Activated naive CD4-positive, alpha-beta T cell treated with anti-CD3 and anti-CD28 coated beads, Interleukin-2, amount 50 U/mL, for 16 hours (primary cell): ENCODE results near the gene PNPLA6.

Source experiments
- DNase-seq: peaks from one replicate; pipeline ENCODE4 v3.0.0-alpha.2; 2020

Gene PNPLA6

DNA sequence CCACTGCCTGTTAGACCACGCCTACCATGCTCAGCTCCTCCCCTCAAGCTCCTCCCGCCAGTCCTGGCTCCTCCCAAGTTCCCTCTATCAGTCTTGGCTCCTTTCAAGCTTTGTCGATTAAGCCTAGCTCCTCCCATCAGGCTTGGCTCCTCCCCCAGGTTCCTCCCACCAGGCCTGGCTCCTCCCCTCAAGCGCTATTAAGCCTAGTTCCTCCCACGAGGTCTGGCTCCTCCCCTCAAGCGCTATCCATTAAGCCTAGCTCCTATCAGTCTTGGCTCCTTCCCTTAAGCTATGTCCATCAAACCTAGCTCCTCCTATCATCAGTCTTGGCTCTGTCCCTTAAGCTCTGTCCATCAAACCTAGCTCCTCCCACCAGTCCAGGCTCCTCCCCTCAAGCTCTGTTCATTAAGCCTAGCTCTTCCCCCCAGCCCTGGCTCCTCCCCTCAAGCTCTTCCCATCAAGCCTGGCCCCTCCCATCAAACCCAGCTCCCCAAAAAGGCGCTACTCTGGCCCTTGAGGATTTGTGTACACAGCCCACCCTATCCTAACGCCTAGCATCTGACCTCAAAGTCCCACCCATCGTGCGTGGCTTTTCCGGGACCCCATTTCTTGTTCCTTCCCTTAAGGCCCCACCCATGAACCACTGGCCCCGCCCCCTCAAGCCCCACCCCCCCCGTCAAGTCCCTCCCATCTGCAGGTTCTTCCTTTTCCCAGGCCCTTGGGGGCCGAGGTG is 70.1 kb downstream of the PNPLA6 start:
- no peak for DNase-seq

DNA sequence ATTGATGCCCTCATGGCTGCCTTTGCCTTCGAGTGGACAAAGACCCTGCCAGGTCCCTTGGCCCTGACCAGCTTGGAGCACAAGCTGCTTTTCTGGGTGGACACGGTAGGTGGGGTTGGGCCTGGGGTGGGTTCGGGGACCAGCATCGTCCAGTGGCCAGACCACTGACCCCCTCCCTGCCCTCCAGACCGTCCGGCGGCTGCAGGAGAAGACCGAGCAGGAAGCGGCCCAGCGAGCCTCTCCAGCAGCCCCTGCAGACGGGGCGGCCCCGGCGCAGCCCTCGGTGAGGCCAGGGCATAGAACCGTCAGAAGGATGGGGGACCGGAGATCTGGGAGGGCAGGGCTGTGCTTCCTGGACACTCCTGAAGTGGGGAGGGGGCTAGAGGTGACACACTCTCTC is 70.8 kb downstream of the PNPLA6 start:
- DNase-seq, result no peak

DNA sequence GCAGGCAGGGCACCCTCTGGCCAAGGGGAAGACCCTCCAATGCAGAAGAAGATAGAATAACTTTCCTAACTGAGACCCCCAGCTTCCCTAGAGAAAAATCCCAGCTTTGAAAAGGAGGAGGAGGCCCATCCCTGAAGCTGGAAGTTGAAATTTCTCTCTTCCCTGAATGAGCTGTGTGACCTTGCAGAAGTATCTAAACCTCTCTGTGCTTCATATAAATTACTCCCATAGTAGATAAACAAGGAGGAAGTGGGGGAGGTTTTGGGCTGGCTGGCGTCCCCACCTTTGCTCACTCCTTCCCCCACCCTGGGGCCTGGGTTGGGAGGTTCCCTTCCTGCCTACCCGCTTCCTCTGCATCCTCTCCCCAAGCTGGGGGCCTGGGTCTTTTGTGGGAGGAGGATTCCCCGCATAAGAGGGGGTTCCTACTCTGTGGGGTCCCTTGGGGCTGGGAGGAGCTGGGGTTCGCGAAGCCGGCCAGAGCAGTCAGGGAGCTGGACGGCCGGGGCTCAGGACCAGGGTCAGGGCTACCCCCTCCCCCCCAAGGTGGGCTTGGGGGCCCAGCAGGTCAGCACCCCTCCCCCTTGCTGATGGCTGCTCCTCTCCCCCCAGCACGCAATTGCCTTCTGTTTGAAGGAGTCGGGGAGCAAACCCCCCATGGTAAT is 71.8 kb downstream of the PNPLA6 start:
- DNase-seq, result no peak

DNA sequence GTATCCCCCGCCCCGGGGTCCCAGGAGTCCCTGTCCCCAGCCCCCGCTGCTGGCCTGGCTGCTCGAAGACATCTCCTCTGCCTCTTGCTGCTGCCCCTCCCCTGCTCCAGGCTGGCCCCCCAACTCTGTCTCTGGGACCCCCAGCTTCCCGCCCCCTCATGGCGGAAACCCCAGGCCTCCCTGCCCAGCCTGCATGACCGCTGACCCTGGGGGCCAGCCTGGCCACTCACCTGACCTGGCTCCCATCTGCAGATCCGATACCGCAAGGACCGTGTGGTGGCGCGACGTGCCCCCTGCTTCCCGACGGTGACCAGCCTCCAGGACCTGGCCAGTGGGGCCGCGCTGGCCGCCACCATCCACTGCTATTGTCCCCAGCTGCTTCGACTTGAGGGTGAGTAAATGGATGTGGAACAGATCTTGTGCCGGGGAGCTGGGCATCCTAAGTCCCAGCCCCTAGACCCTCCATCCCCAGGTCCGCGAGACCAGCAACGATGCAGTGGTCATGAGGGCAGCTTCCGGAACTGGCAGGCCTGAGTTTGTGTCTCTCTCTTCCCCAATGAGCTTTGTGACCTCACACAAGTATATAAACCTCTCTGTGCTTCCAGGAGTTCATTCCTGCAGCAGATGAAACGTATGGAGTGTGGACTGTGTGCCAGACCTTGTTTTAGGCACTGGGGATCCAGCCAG is 72.5 kb downstream of the PNPLA6 start:
- DNase-seq, result no peak

DNA sequence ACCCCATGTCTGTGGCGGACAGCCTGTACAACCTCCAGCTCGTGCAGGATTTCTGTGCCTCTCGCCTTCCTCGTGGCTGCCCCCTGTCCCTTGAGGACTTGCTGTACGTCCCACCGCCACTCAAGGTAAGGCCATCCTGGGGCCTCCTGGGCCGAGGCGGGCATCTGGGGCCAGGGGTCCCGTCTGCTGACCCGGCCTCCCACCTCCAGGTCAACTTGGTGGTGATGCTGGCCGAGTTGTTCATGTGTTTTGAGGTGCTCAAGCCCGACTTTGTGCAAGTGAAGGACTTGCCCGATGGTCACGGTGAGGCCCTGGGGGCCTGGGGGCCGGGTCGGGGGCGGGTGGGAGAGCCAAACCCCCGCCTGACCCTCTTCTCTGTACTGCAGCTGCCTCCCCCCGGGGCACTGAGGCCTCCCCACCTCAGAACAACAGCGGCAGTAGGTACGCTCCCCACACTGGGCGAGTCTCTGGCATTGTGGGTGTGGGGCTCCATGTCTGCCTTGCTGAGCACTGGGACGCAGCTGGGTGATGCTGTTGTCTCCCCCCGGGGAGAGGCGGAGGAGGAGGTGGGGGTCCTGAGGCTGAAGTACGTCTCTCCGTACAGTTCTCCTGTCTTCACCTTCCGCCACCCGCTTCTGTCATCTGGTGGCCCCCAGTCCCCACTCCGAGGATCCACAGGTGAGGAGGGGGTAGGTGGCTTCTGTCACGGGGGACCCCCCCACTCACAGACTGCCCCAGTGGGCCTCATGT is 75.1 kb downstream of the PNPLA6 start:
- no peak for DNase-seq
